ENCODE measurements around the gene WIZ.

GRCh38 chr19:15475611-15476010 lies 25.9 kb upstream of the WIZ start:
- TF ChIP-seq CTCF (IDR thresholded peaks at IDR 0.05) (no peak), EP300 (IDR thresholded peaks at IDR 0.05) (no peak)
